Measurements from ENCODE around the gene NAPSA.
"Not testable (repeated sequence)": the region's sequence is repeated elsewhere in the genome, so short reads cannot be mapped to it uniquely, and the experiment has no call there.

NAPSA gene

GRCh38 chr19:50365434-50366306 is at the start of gene NAPSA:
TSS of gene NAPSA (minus strand) at chr19:50365639. CDS start at chr19:50365621, 18 bp downstream.
- DNase-seq (ENCODE audit: extremely low read depth in 1 of 2, low read depth in 1 of 2), result no peak

- DNase-seq (ENCODE audit: extremely low read depth in 1 of 2, low read depth in 1 of 2), result no peak
Measured at GRCh38 chr19:50413531-50413930, 48.1 kb upstream of the NAPSA start.

GRCh38 chr19:50413096-50413495 is 47.7 kb upstream of the NAPSA start:
- no peak for DNase-seq (ENCODE audit: extremely low read depth in 1 of 2, low read depth in 1 of 2)

GRCh38 chr19:50412419-50412818 is 47.0 kb upstream of the NAPSA start:
- no peak for DNase-seq (ENCODE audit: extremely low read depth in 1 of 2, low read depth in 1 of 2)

- no peak for DNase-seq (ENCODE audit: extremely low read depth in 1 of 2, low read depth in 1 of 2)
Measured at GRCh38 chr19:50410109-50410508, 44.7 kb upstream of the NAPSA start.

- no peak for DNase-seq (ENCODE audit: extremely low read depth in 1 of 2, low read depth in 1 of 2)
Measured at GRCh38 chr19:50409347-50409746, 43.9 kb upstream of the NAPSA start.

GRCh38 chr19:50406829-50407228 is 41.4 kb upstream of the NAPSA start:
- DNase-seq (ENCODE audit: extremely low read depth in 1 of 2, low read depth in 1 of 2), result no peak

GRCh38 chr19:50406156-50406820 is 40.8 kb upstream of the NAPSA start:
- no peak for DNase-seq (ENCODE audit: extremely low read depth in 1 of 2, low read depth in 1 of 2)

GRCh38 chr19:50402544-50403301 is 37.3 kb upstream of the NAPSA start:
- DNase-seq (ENCODE audit: extremely low read depth in 1 of 2, low read depth in 1 of 2), result no peak

- no peak for DNase-seq (ENCODE audit: extremely low read depth in 1 of 2, low read depth in 1 of 2)
Measured at GRCh38 chr19:50401605-50402450, 36.4 kb upstream of the NAPSA start.

GRCh38 chr19:50399368-50399745 is 33.9 kb upstream of the NAPSA start:
- no peak for DNase-seq (ENCODE audit: extremely low read depth in 1 of 2, low read depth in 1 of 2)

- no peak for DNase-seq (ENCODE audit: extremely low read depth in 1 of 2, low read depth in 1 of 2)
Measured at GRCh38 chr19:50398675-50399367, 33.4 kb upstream of the NAPSA start.

- no peak for DNase-seq (ENCODE audit: extremely low read depth in 1 of 2, low read depth in 1 of 2)
Measured at GRCh38 chr19:50394017-50394416, 28.6 kb upstream of the NAPSA start.

GRCh38 chr19:50393589-50393988 is 28.1 kb upstream of the NAPSA start:
- no peak for DNase-seq (ENCODE audit: extremely low read depth in 1 of 2, low read depth in 1 of 2)

- DNase-seq (ENCODE audit: extremely low read depth in 1 of 2, low read depth in 1 of 2), result no peak
Measured at GRCh38 chr19:50392759-50393158, 27.3 kb upstream of the NAPSA start.

- not testable (repeated sequence) for DNase-seq (ENCODE audit: extremely low read depth in 1 of 2, low read depth in 1 of 2)
Measured at GRCh38 chr19:50390952-50391351, 25.5 kb upstream of the NAPSA start.

- not testable (repeated sequence) for DNase-seq (ENCODE audit: extremely low read depth in 1 of 2, low read depth in 1 of 2)
Measured at GRCh38 chr19:50390295-50390694, 24.9 kb upstream of the NAPSA start.

GRCh38 chr19:50387868-50388245 is 22.4 kb upstream of the NAPSA start:
- no peak for DNase-seq (ENCODE audit: extremely low read depth in 1 of 2, low read depth in 1 of 2)

- no peak for DNase-seq (ENCODE audit: extremely low read depth in 1 of 2, low read depth in 1 of 2)
Measured at GRCh38 chr19:50387176-50387867, 21.9 kb upstream of the NAPSA start.
